Right lobe of liver (tissue), 6 donors: ENCODE results near the gene KCNQ1. TPM values are rescaled to one million over a fixed set of nuclear protein-coding genes. Genes with fewer than 3 reads are reported as not detected.

ENCODE experiments used
- ATAC-seq, 4 donors: fragments of 200-7000 bp; cut with Tn5 transposase; one replicate each; pipeline ENCODE4 v1.9.1; 2020; ENCODE audit warnings: mild to moderate bottlenecking in 4 of 4, moderate library complexity in 4 of 4
- DNase-seq, 3 donors: peaks; one replicate each; pipeline ENCODE4 v3.0.0-alpha.2; 2020
- H3K27ac ChIP-seq, 3 donors: fragments of 200-600 bp; one replicate each; pipeline ENCODE4 v1.8.0; 2022
- H3K27me3 ChIP-seq, 2 donors: fragments of 200-600 bp; one replicate each; pipeline ENCODE4 v1.8.0; 2022
- H3K36me3 ChIP-seq, 4 donors: fragments of 200-600 bp; sonication (generic) in 1 of 4; one replicate each; pipeline versions ENCODE4 v1.5.1 to v1.8.0; 2017 to 2022; ENCODE audit warnings: control low read depth in 1 of 4
- H3K4me1 ChIP-seq, 4 donors: fragments of 200-600 bp; sonication (generic) in 1 of 4; one replicate each; pipeline versions ENCODE4 v1.5.1 to v1.8.0; 2017 to 2022; ENCODE audit warnings: control low read depth in 1 of 4
- H3K4me3 ChIP-seq, 3 donors: fragments of 200-600 bp; one replicate each; pipeline ENCODE4 v1.8.0; 2022
- H3K9me3 ChIP-seq, 4 donors: fragments of 200-600 bp; sonication (generic) in 1 of 4; one replicate each; pipeline versions ENCODE4 v1.5.1 to v1.8.0; 2017 to 2022; ENCODE audit warnings: control low read depth in 1 of 4
- CTCF ChIP-seq, 4 donors: fragments of 200-600 bp in 3 of 4; fragments of 450-650 bp in 1 of 4; IDR thresholded peaks; one replicate each; pipeline versions ENCODE4 v1.5.1 to v1.8.0; 2016 to 2022; ENCODE audit warnings: antibody characterized with exemption in 4 of 4, mild to moderate bottlenecking in 2 of 4
- POLR2A ChIP-seq: fragments of 450-650 bp; IDR thresholded peaks from one replicate; pipeline ENCODE4 v1.6.1; 2017; ENCODE audit warnings: antibody characterized with exemption, mild to moderate bottlenecking
- whole genome bisulfite sequencing: methylation state at CpG from one replicate; pipeline ENCODE4 v1.1.6; 2018; ENCODE audit warnings: low coverage, low lambda C conversion rate; ENCODE audit not compliant: insufficient coverage; ENCODE audit errors: missing lambda C conversion rate; 5-methylcytosine and 5-hydroxymethylcytosine counted together
- intact Hi-C, 2 donors: fragments of 100-400 bp; cut with DNase I; formaldehyde crosslinking; loops; one replicate each; pipeline versions ENCODE4 v1.11.2 to v1.14.1; 2022
- total RNA-seq, 6 experiments: library from RNA; depleted of rRNA in 2 of 6; stranded (reverse); fragments of >200 nt in 2 of 6; fragmentation: NEBNext Ultra II Directional in 3 of 6; extraction: Animal tissue kit (Norgen Biotek cat#: 25700) in 3 of 6; gene quantifications; one replicate each; pipeline versions ENCODE4 v1.1.0 to v1.2.4, GENCODE V29; 2016 to 2023
- donor health status: DM: no; HTN: yes; CAD: no.
- donor health status: DM: no; HTN: no; CAD: no.
- donor health status: DM: no; HTN: no; CAD: no.
- donor health status: DM: no; HTN: yes; CAD: no.
- donor health status: DM: no; HTN: yes; CAD: no.

The KCNQ1 gene
- total RNA-seq, 6 experiments from 2014 or later, result 0.61 to 2.4 (median 1.8) TPM

- no peaks in the 10 kb centered on the region for H3K9me3 ChIP-seq
- H3K36me3 ChIP-seq, result no peaks in the 10 kb centered on the region
- no peak overlapping the region for H3K27ac ChIP-seq
- peak in 2 of 3 donors; percentile 37 to 39 for DNase-seq
- H3K4me1 ChIP-seq, result no peaks in the 10 kb centered on the region
- no peak for TF ChIP-seq CTCF (IDR thresholded peaks at IDR 0.05)
- 80% methylated on average over 1 of the region's 14 CpGs for WGBS
- intact Hi-C loops, result no loop called here
- no peak overlapping the region for H3K4me3 ChIP-seq
- H3K27me3 ChIP-seq, result no peaks in the 10 kb centered on the region
- ATAC-seq, result no peak
Observed at GRCh38 chr11:2768471-2769408, 323.9 kb downstream of the KCNQ1 start.

- peak; percentile 10 to 31 (median 25) for DNase-seq
- H3K4me3 ChIP-seq, result no peak overlapping the region
- H3K27ac ChIP-seq, result no peak overlapping the region
- no peaks in the 10 kb centered on the region for H3K4me1 ChIP-seq
- WGBS, result 80% methylated on average over 2 of the region's 14 CpGs
- no peak for ATAC-seq
- TF ChIP-seq POLR2A (no peak), CTCF (IDR thresholded peaks at IDR 0.05) (no peak)
- no peaks in the 10 kb centered on the region for H3K9me3 ChIP-seq
- intact Hi-C loops, result no loop called here
- no peaks in the 10 kb centered on the region for H3K36me3 ChIP-seq
- H3K27me3 ChIP-seq, result no peaks in the 10 kb centered on the region
Observed at GRCh38 chr11:2769409-2770095, 324.7 kb downstream of the KCNQ1 start.

- intact Hi-C loops, result no loop called here
- TF ChIP-seq CTCF (IDR thresholded peaks at IDR 0.05) (no peak), POLR2A (no peak)
- H3K4me3 ChIP-seq, result no peak overlapping the region
- H3K4me1 ChIP-seq, result no peaks in the 10 kb centered on the region
- H3K27ac ChIP-seq, result no peak overlapping the region
- DNase-seq, result peak; percentile 16 to 37 (median 33)
- no peaks in the 10 kb centered on the region for H3K27me3 ChIP-seq
- no peak for ATAC-seq
- H3K36me3 ChIP-seq, result no peaks in the 10 kb centered on the region
- WGBS, result no CpG with 5 or more reads among the region's 13 CpGs
- H3K9me3 ChIP-seq, result no peaks in the 10 kb centered on the region
Observed at GRCh38 chr11:2770096-2770751, 325.4 kb downstream of the KCNQ1 start.

GRCh38 chr11:2770761-2771301 lies 326.0 kb downstream of the KCNQ1 start:
- Histone ChIP-seq H3K4me3 (no peak overlapping the region), H3K9me3 (no peaks in the 10 kb centered on the region), H3K27ac (no peak overlapping the region), H3K36me3 (no peaks in the 10 kb centered on the region), H3K27me3 (no peaks in the 10 kb centered on the region), H3K4me1 (no peaks in the 10 kb centered on the region)
- TF ChIP-seq POLR2A (no peak), CTCF (IDR thresholded peaks at IDR 0.05) (no peak)
- intact Hi-C loops, result no loop called here
- no CpG with 5 or more reads among the region's 9 CpGs for whole genome bisulfite sequencing
- DNase-seq (peak; percentile 19 to 38 (median 35)), ATAC-seq (no peak)
